Activated CD8-positive, alpha-beta memory T cell treated with anti-CD3 and anti-CD28 coated beads, Interleukin-2, amount 50 U/mL, for 24 hours (primary cell): ENCODE results near the gene IGFBP2.
"Not testable (repeated sequence)": the region's sequence is repeated elsewhere in the genome, so short reads cannot be mapped to it uniquely, and the experiment has no call there.

Experiments
- DNase-seq: peaks from one replicate; pipeline ENCODE4 v3.0.0-alpha.2; 2020; ENCODE audit errors: extremely low read depth

Gene IGFBP2

GRCh38 chr2:216632952-216633615, at the start of gene IGFBP2:
TSS of gene IGFBP2 (plus strand) at chr2:216633420. CDS start at chr2:216633524, 104 bp downstream.
- DNase-seq = no peak

GRCh38 chr2:216583606-216584005, 49.6 kb upstream of the IGFBP2 start:
- DNase-seq = no peak

- no peak for DNase-seq
Measured at GRCh38 chr2:216584112-216584511, 49.1 kb upstream of the IGFBP2 start.

GRCh38 chr2:216585441-216585840, 47.8 kb upstream of the IGFBP2 start:
- no peak for DNase-seq

GRCh38 chr2:216588861-216589710, 44.1 kb upstream of the IGFBP2 start:
- no peak for DNase-seq

GRCh38 chr2:216589791-216590190, 43.4 kb upstream of the IGFBP2 start:
- DNase-seq = no peak

GRCh38 chr2:216590780-216591179, 42.4 kb upstream of the IGFBP2 start:
- DNase-seq = no peak

GRCh38 chr2:216591480-216591879, 41.7 kb upstream of the IGFBP2 start:
- DNase-seq = no peak

- no peak for DNase-seq
Measured at GRCh38 chr2:216594081-216594480, 39.1 kb upstream of the IGFBP2 start.

- DNase-seq = no peak
Measured at GRCh38 chr2:216596236-216596979, 36.8 kb upstream of the IGFBP2 start.

GRCh38 chr2:216596980-216597509, 36.2 kb upstream of the IGFBP2 start:
- DNase-seq = no peak

- DNase-seq = not testable (repeated sequence)
Measured at GRCh38 chr2:216597825-216598224, 35.4 kb upstream of the IGFBP2 start.

GRCh38 chr2:216601632-216602409, 31.4 kb upstream of the IGFBP2 start:
- no peak for DNase-seq

- DNase-seq = no peak
Measured at GRCh38 chr2:216603010-216603883, 30.0 kb upstream of the IGFBP2 start.

GRCh38 chr2:216603884-216604245, 29.4 kb upstream of the IGFBP2 start:
- no peak for DNase-seq

- DNase-seq = no peak
Measured at GRCh38 chr2:216604458-216604857, 28.8 kb upstream of the IGFBP2 start.

GRCh38 chr2:216606551-216607276, 26.5 kb upstream of the IGFBP2 start:
- peak; percentile 6 for DNase-seq

GRCh38 chr2:216607277-216607560, 26.0 kb upstream of the IGFBP2 start:
- no peak for DNase-seq

- no peak for DNase-seq
Measured at GRCh38 chr2:216608525-216608924, 24.7 kb upstream of the IGFBP2 start.
